A673 (cell line): ENCODE data around the gene NAXD.

Experiments
- EZH2 ChIP-seq: fragments of 200-600 bp; sonication (generic); IDR thresholded peaks from 2 replicates; pipeline ENCODE4 v1.6.1; 2017; ENCODE audit warnings: borderline replicate concordance, low read depth, mild to moderate bottlenecking, mixed read lengths, antibody characterized with exemption, low read length; ENCODE audit not compliant: poor library complexity, severe bottlenecking
- TF ChIP-seq, protein P1 (sequence below): fragments of 300-800, 200-600 bp; sonication (generic); conservative IDR thresholded peaks from 2 replicates; pipeline ENCODE4 v1.5.1; 2017; ENCODE audit warnings: low read depth, mild to moderate bottlenecking, antibody characterized with exemption, low read length, moderate library complexity, mixed read lengths

DNA sequence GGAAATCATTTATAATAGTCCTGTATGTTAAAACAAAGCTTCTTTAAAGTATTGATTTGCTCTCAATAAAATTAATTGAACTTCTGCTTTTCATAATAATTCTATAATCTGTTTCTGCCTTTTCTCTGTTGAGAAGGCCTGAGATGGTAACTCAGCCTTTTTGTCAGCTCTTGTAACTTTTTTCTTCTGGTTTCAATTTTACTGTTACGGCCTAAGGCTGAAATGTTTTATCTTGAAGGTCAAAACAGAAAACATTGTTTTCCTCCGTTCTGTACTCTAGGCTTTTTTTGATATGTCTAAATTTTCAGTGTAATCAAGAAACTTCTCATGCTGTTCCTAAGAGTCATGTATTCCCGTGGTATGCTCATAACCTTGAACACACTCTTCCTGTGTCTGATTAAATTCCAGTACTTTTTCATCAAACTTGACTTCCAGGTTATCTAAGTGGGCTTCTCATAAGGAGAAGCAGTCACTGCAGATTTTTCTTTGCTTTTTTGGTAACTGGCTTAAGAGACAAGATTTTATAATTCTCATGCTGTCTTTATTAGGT is 7.6 kb upstream of the NAXD start:
- TF ChIP-seq, protein P1, sequence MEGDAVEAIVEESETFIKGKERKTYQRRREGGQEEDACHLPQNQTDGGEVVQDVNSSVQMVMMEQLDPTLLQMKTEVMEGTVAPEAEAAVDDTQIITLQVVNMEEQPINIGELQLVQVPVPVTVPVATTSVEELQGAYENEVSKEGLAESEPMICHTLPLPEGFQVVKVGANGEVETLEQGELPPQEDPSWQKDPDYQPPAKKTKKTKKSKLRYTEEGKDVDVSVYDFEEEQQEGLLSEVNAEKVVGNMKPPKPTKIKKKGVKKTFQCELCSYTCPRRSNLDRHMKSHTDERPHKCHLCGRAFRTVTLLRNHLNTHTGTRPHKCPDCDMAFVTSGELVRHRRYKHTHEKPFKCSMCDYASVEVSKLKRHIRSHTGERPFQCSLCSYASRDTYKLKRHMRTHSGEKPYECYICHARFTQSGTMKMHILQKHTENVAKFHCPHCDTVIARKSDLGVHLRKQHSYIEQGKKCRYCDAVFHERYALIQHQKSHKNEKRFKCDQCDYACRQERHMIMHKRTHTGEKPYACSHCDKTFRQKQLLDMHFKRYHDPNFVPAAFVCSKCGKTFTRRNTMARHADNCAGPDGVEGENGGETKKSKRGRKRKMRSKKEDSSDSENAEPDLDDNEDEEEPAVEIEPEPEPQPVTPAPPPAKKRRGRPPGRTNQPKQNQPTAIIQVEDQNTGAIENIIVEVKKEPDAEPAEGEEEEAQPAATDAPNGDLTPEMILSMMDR = no peak
- TF ChIP-seq EZH2 = no peak
